ENCODE measurements around the gene RARS2. TPM values are rescaled to one million over a fixed set of nuclear protein-coding genes. Genes with fewer than 3 reads are reported as not detected.

Gene RARS2
- total and polyA plus RNA-seq, 2 experiments from 2014 or later, result 31.8 to 38.5 TPM

GRCh38 chr6:87541744-87542143 is 48.0 kb downstream of the RARS2 start:
- DNase-seq (ENCODE audit: low spot score), result no peak
- no peak overlapping the region for H3K27ac Mint-ChIP-seq
- H3K4me3 Mint-ChIP-seq, result no peak overlapping the region
- H3K36me3 ChIP-seq (ENCODE audit: insufficient read depth), result peaks cover 29% of the 10 kb centered on the region
- H3K36me3 Mint-ChIP-seq (ENCODE audit: low read depth), result peaks cover 53% of the 10 kb centered on the region
- H3K4me1 ChIP-seq (ENCODE audit: insufficient read depth), result no peaks in the 10 kb centered on the region
- H3K9me2 ChIP-seq (ENCODE audit: insufficient read depth), result no peaks in the 10 kb centered on the region
- H3K27me3 Mint-ChIP-seq (ENCODE audit: insufficient read depth, low read depth, poor library complexity), result peaks cover 2% of the 10 kb centered on the region
- ATAC-seq, result no peak
- H3K27me3 ChIP-seq (ENCODE audit: insufficient read depth), result no peaks in the 10 kb centered on the region
- no peaks in the 10 kb centered on the region; the same call in 1 of the 2 replicates for H4K20me1 ChIP-seq (replicated peaks; ENCODE audit: insufficient read depth)
- H2AFZ ChIP-seq, result no peak overlapping the region
- peaks cover 20% of the 10 kb centered on the region for H3K9me3 Mint-ChIP-seq
- H3K79me2 ChIP-seq (replicated peaks; ENCODE audit: insufficient read depth), result no peaks in the 10 kb centered on the region
- no peak overlapping the region for H3K27ac ChIP-seq (ENCODE audit: low read depth)
- no peak overlapping the region for H3K4me3 ChIP-seq
- TF ChIP-seq ETS1 (IDR thresholded peaks at IDR 0.05) (no peak), EZH2phosphoT487 (IDR thresholded peaks at IDR 0.05; ENCODE audit: unreplicated experiment) (no peak), STAT1 (IDR thresholded peaks at IDR 0.05; ENCODE audit: unreplicated experiment) (no peak), ZNF331 (CRISPR knock-in tag; IDR thresholded peaks at IDR 0.05; ENCODE audit: low read depth) (no peak), EZH2 (IDR thresholded peaks at IDR 0.05; ENCODE audit: low read depth, unreplicated experiment) (no peak), JUNB (IDR thresholded peaks at IDR 0.05; ENCODE audit: unreplicated experiment) (no peak), ZNF114 (CRISPR knock-in tag; IDR thresholded peaks at IDR 0.05) (no peak), POLR2AphosphoS5 (IDR thresholded peaks at IDR 0.05; ENCODE audit: low read depth) (no peak), CREB1 (CRISPR knock-in tag; IDR thresholded peaks at IDR 0.05; ENCODE audit: low read depth) (no peak)
- TF ChIP-seq, protein P1, sequence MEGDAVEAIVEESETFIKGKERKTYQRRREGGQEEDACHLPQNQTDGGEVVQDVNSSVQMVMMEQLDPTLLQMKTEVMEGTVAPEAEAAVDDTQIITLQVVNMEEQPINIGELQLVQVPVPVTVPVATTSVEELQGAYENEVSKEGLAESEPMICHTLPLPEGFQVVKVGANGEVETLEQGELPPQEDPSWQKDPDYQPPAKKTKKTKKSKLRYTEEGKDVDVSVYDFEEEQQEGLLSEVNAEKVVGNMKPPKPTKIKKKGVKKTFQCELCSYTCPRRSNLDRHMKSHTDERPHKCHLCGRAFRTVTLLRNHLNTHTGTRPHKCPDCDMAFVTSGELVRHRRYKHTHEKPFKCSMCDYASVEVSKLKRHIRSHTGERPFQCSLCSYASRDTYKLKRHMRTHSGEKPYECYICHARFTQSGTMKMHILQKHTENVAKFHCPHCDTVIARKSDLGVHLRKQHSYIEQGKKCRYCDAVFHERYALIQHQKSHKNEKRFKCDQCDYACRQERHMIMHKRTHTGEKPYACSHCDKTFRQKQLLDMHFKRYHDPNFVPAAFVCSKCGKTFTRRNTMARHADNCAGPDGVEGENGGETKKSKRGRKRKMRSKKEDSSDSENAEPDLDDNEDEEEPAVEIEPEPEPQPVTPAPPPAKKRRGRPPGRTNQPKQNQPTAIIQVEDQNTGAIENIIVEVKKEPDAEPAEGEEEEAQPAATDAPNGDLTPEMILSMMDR (conservative IDR thresholded peaks at IDR 0.05; ENCODE audit: low read depth in 2 of 2), result no peak
- TF ChIP-seq, protein P2, sequence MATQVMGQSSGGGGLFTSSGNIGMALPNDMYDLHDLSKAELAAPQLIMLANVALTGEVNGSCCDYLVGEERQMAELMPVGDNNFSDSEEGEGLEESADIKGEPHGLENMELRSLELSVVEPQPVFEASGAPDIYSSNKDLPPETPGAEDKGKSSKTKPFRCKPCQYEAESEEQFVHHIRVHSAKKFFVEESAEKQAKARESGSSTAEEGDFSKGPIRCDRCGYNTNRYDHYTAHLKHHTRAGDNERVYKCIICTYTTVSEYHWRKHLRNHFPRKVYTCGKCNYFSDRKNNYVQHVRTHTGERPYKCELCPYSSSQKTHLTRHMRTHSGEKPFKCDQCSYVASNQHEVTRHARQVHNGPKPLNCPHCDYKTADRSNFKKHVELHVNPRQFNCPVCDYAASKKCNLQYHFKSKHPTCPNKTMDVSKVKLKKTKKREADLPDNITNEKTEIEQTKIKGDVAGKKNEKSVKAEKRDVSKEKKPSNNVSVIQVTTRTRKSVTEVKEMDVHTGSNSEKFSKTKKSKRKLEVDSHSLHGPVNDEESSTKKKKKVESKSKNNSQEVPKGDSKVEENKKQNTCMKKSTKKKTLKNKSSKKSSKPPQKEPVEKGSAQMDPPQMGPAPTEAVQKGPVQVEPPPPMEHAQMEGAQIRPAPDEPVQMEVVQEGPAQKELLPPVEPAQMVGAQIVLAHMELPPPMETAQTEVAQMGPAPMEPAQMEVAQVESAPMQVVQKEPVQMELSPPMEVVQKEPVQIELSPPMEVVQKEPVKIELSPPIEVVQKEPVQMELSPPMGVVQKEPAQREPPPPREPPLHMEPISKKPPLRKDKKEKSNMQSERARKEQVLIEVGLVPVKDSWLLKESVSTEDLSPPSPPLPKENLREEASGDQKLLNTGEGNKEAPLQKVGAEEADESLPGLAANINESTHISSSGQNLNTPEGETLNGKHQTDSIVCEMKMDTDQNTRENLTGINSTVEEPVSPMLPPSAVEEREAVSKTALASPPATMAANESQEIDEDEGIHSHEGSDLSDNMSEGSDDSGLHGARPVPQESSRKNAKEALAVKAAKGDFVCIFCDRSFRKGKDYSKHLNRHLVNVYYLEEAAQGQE (IDR thresholded peaks at IDR 0.05; ENCODE audit: unreplicated experiment), result no peak
- H3F3A ChIP-seq (replicated peaks; ENCODE audit: low read depth), result no peaks in the 10 kb centered on the region
- no peak overlapping the region for H3K4me2 ChIP-seq
- H3K4me1 Mint-ChIP-seq, result no peaks in the 10 kb centered on the region
